Fibroblast of lung (primary cell): Measurements from ENCODE around the gene KATNAL1. TPM values are rescaled to one million over a fixed set of nuclear protein-coding genes. Genes with fewer than 3 reads are reported as not detected.

Source experiments
- DNase-seq, 2 donors: peaks; one replicate each; pipeline versions ENCODE4 v3.0.0 to v3.0.0-alpha.2; 2010; ENCODE audit warnings: low read depth in 2 of 2
- H2AFZ ChIP-seq: 2 replicates; pipeline ENCODE4 v1.5.1; 2012; ENCODE audit warnings: low read length, control low read depth, inconsistent platforms
- H3K27ac ChIP-seq: 2 replicates; pipeline ENCODE4 v1.5.1; 2011; ENCODE audit warnings: low read length, control low read depth; ENCODE audit not compliant: insufficient read depth
- H3K27me3 ChIP-seq: 2 replicates; pipeline ENCODE4 v1.5.1; 2011; ENCODE audit warnings: mild to moderate bottlenecking, low read length; ENCODE audit not compliant: control insufficient read depth, insufficient read depth
- H3K36me3 ChIP-seq: 2 replicates; pipeline ENCODE4 v1.5.1; 2011; ENCODE audit warnings: low read length; ENCODE audit not compliant: control insufficient read depth, insufficient read depth
- H3K4me1 ChIP-seq: 2 replicates; pipeline ENCODE4 v1.5.1; 2011; ENCODE audit warnings: low read length; ENCODE audit not compliant: control insufficient read depth, insufficient read depth; ENCODE audit errors: extremely low read depth
- H3K4me2 ChIP-seq: 2 replicates; pipeline ENCODE4 v1.5.1; 2011; ENCODE audit warnings: low read length, control low read depth; ENCODE audit not compliant: insufficient read depth; ENCODE audit errors: extremely low read depth
- H3K4me3 ChIP-seq, 4 experiments: fragments of 200-600 bp in 1 of 4; sonication (generic) in 1 of 4; replicated peaks in 1 of 4; 2 replicates each; pipeline ENCODE4 v1.5.1; 2011 to 2016; ENCODE audit warnings: low read length in 4 of 4, low read depth in 3 of 4, mild to moderate bottlenecking in 3 of 4, control low read depth in 2 of 4, inconsistent platforms in 1 of 4, mixed read lengths in 1 of 4; ENCODE audit not compliant: insufficient read depth in 1 of 4; ENCODE audit errors: control extremely low read depth in 1 of 4
- H3K79me2 ChIP-seq: 2 replicates; pipeline ENCODE4 v1.5.1; 2012; ENCODE audit warnings: mild to moderate bottlenecking, low read length, inconsistent platforms; ENCODE audit not compliant: control insufficient read depth, insufficient read depth
- H3K9ac ChIP-seq: 2 replicates; pipeline ENCODE4 v1.5.1; 2011; ENCODE audit warnings: mild to moderate bottlenecking, low read length, control low read depth; ENCODE audit not compliant: insufficient read depth
- H3K9me3 ChIP-seq: 2 replicates; pipeline ENCODE4 v1.5.1; 2012; ENCODE audit warnings: low read depth, low read length; ENCODE audit not compliant: control insufficient read depth, insufficient read depth
- H4K20me1 ChIP-seq: 2 replicates; pipeline ENCODE4 v1.5.1; 2011; ENCODE audit warnings: low read length; ENCODE audit not compliant: control insufficient read depth, insufficient read depth; ENCODE audit errors: extremely low read depth
- EZH2 ChIP-seq: IDR thresholded peaks from 2 replicates; pipeline ENCODE4 v1.5.1; 2012; ENCODE audit warnings: low read length, control low read depth, mild to moderate bottlenecking; ENCODE audit errors: missing control alignments
- polyA plus RNA-seq, 2 donors: library from polyadenylated mRNA; depleted of rRNA in 1 of 2; stranded (reverse) in 1 of 2; unstranded in 1 of 2; fragments of >200 nt; gene quantifications; 2 replicates each; pipeline ENCODE4 v1.2.1, GENCODE V29; 2011 to 2012; ENCODE audit warnings: missing spikeins in 1 of 2
- total RNA-seq: library from RNA; depleted of rRNA; stranded (reverse); fragments of >200 nt; gene quantifications from 2 replicates; pipeline ENCODE4 v1.2.1, GENCODE V29; 2014
- TF ChIP-seq, protein P1 (sequence below), 2 donors: IDR thresholded peaks in 1 of 2; conservative IDR thresholded peaks in 1 of 2; 1 replicate in 1 of 2; 2 replicates in 1 of 2; pipeline ENCODE4 v1.5.1; 2011 to 2012; ENCODE audit warnings: low read length in 2 of 2, control low read depth in 1 of 2, inconsistent platforms in 1 of 2, low read depth in 1 of 2, mild to moderate bottlenecking in 1 of 2

Gene KATNAL1
- total and polyA plus RNA-seq, 2 donors (not counting 1 experiment from before 2014, with no cell fraction given): 24.8 to 32.7 TPM

- no peaks in the 10 kb centered on the region for H3K27me3 ChIP-seq
- H3K9ac ChIP-seq: no peak overlapping the region
- TF ChIP-seq EZH2: no peak
- TF ChIP-seq, protein P1, sequence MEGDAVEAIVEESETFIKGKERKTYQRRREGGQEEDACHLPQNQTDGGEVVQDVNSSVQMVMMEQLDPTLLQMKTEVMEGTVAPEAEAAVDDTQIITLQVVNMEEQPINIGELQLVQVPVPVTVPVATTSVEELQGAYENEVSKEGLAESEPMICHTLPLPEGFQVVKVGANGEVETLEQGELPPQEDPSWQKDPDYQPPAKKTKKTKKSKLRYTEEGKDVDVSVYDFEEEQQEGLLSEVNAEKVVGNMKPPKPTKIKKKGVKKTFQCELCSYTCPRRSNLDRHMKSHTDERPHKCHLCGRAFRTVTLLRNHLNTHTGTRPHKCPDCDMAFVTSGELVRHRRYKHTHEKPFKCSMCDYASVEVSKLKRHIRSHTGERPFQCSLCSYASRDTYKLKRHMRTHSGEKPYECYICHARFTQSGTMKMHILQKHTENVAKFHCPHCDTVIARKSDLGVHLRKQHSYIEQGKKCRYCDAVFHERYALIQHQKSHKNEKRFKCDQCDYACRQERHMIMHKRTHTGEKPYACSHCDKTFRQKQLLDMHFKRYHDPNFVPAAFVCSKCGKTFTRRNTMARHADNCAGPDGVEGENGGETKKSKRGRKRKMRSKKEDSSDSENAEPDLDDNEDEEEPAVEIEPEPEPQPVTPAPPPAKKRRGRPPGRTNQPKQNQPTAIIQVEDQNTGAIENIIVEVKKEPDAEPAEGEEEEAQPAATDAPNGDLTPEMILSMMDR (conservative IDR thresholded peaks at IDR 0.05 in 1 of 2, IDR thresholded peaks at IDR 0.05 in 1 of 2; ENCODE audit: low read depth in 1 of 2, low read length in 2 of 2): no peak
- H3K4me1 ChIP-seq: peaks cover 2% of the 10 kb centered on the region
- no peak overlapping the region for H3K4me3 ChIP-seq
- no peaks in the 10 kb centered on the region for H3K79me2 ChIP-seq
- no peak overlapping the region for H3K4me2 ChIP-seq
- no peaks in the 10 kb centered on the region for H4K20me1 ChIP-seq
- no peaks in the 10 kb centered on the region for H3K9me3 ChIP-seq
- peak in 1 of 2 donors; percentile 9 for DNase-seq
- no peak overlapping the region for H3K27ac ChIP-seq
- H2AFZ ChIP-seq: no peak overlapping the region
- H3K36me3 ChIP-seq: peaks cover 6% of the 10 kb centered on the region
These were observed 85.1 kb downstream of the KATNAL1 start for GRCh38 chr13:30222254-30222653.

DNA sequence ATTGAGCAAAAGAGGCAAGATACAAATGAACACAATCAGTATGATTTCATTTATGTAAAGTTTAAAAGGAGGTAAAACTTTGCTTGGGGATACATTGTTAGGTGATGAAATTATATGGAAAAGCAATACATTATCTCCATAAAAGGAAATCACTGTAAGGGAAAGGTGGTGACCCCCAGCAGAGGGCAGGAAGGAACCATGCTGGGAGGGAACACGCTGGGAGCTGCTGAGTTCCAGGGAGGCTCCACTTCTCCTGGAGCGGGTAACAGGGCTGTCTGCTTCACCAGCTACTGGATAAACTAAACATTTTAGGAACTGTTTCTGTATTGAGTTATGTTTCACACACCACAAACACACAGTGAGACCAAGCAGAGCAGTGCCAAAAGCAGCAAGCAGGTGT is 91.2 kb downstream of the KATNAL1 start:
- H3K27ac ChIP-seq: no peak overlapping the region
- H3K36me3 ChIP-seq: peaks cover 5% of the 10 kb centered on the region
- no peak overlapping the region for H2AFZ ChIP-seq
- H3K9ac ChIP-seq: no peak overlapping the region
- no peaks in the 10 kb centered on the region for H4K20me1 ChIP-seq
- H3K4me1 ChIP-seq: no peaks in the 10 kb centered on the region
- no peak overlapping the region for H3K4me3 ChIP-seq
- TF ChIP-seq, protein P1 (conservative IDR thresholded peaks at IDR 0.05 in 1 of 2, IDR thresholded peaks at IDR 0.05 in 1 of 2; ENCODE audit: low read depth in 1 of 2, low read length in 2 of 2): no peak
- no peak for TF ChIP-seq EZH2
- H3K4me2 ChIP-seq: no peak overlapping the region
- no peaks in the 10 kb centered on the region for H3K27me3 ChIP-seq
- H3K79me2 ChIP-seq: peaks cover 4% of the 10 kb centered on the region
- H3K9me3 ChIP-seq: no peaks in the 10 kb centered on the region
- DNase-seq: no peak

DNA sequence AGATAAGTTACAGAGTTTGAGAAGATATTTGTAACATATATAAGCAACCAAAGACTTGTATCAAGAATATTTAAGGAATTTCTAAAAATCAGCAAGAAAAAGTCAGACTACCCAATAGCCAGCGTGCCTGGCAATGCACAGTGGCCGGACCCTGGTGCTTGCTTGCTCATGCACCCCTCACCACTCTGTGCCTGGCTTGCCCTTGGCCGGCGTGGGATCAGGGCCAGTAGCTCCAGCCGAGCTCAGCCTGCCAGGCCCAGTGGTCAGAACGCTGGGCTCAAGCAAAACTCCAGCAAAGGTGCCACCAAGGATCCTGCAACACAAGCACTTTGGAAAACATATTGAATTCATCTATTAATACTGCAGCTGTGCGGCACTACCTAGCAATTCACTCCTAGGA is 95.1 kb downstream of the KATNAL1 start:
- DNase-seq: no peak
- H3K9me3 ChIP-seq: no peaks in the 10 kb centered on the region
- no peak overlapping the region for H3K27ac ChIP-seq
- peaks cover 4% of the 10 kb centered on the region for H3K79me2 ChIP-seq
- H3K4me1 ChIP-seq: no peaks in the 10 kb centered on the region
- H3K4me3 ChIP-seq: no peak overlapping the region
- H3K36me3 ChIP-seq: peaks cover 5% of the 10 kb centered on the region
- H2AFZ ChIP-seq: no peak overlapping the region
- no peak overlapping the region for H3K9ac ChIP-seq
- no peak overlapping the region for H3K4me2 ChIP-seq
- no peaks in the 10 kb centered on the region for H3K27me3 ChIP-seq
- TF ChIP-seq EZH2: no peak
- TF ChIP-seq, protein P1 (conservative IDR thresholded peaks at IDR 0.05 in 1 of 2, IDR thresholded peaks at IDR 0.05 in 1 of 2; ENCODE audit: low read depth in 1 of 2, low read length in 2 of 2): no peak
- no peaks in the 10 kb centered on the region for H4K20me1 ChIP-seq
